NCI-H82 (cell line): ENCODE data around the gene PSMD9.
"Not testable (repeated sequence)": the region's sequence is repeated elsewhere in the genome, so short reads cannot be mapped to it uniquely, and the experiment has no call there.

Source experiments
- DNase-seq: peaks from one replicate; lab custom pipeline; 2025; lab: John Stamatoyannopoulos, UW

PSMD9 gene, protein sequence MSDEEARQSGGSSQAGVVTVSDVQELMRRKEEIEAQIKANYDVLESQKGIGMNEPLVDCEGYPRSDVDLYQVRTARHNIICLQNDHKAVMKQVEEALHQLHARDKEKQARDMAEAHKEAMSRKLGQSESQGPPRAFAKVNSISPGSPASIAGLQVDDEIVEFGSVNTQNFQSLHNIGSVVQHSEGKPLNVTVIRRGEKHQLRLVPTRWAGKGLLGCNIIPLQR

DNA sequence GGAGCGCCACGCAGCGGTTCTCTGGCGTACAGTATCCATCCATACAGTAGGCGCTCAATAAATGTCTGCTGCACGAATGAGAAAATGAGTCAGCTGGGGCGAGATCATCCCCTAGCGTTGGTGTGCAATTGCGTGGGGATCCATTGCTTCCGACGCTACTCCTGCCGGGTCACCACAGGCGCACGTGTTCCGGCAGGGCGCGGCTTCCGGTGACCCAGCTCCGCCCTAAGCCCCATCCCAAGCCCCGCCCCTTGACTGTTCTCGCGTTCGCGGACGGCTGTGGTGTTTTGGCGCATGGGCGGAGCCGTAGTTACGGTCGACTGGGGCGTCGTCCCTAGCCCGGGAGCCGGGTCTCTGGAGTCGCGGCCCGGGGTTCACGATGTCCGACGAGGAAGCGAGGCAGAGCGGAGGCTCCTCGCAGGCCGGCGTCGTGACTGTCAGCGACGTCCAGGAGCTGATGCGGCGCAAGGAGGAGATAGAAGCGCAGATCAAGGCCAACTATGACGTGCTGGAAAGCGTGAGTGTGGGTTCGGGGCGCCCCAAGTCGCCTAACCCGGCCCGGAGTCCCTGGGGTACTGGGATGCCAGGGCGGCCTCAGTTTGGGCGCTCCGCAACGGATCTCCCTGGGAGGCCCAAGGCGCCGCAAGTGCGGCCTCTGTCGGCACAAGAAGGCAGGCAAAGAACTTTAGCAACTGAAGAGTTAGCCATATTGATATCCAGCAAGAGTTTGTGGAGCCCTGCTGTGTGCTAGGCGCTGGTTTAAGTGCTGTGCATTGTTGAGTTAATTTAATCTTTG lies at the start of gene PSMD9:
PSMD9 (plus strand) TSS at position 313 of the 796 bp plus-strand sequence; CDS start at position 380, 67 bp downstream.
- peak; percentile 99 for DNase-seq

DNA sequence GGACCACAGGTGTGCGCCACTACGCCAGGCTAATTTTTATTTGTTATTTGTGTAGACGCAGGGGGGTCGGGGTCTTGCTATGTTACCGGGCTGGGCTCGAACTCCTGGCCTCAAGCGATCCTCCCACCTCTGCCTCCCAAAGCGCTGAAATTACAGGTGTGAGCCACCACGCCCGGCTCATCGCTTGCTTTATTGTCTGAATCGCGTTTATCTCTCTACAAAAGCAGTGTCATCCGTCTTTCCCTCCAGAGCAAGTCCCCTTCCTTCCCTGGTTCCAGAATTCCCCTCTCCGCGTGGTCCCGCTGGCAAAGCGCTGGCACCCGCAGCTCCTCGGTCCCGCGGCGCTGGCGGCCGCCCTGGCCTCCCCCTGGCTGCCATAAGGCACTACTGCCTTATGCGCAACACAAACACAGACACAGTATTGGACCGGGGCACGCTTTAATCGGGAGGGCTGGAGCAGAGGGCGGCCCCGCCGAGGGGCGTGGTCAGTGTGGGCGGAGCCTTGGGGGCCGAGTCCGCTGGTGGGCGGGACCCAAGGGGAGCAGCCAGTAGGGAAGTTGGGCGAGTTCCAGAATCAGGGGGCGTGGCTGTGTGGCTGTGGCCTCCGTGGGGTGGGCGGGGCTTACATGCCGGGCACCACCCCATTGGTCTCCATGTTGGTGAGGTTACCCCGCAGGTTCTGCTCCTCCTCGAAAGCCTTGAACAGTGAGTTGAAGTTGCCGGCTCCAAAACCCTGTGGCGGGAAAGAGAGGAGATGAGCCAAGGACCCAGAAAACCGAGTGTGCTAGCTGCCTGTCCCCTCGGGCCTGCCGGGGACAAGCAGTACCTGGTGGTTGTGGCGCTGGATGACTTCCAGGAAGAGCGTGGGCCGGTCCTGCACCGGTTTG lies 49.2 kb upstream of the PSMD9 start:
- peak; percentile 99 for DNase-seq

DNA sequence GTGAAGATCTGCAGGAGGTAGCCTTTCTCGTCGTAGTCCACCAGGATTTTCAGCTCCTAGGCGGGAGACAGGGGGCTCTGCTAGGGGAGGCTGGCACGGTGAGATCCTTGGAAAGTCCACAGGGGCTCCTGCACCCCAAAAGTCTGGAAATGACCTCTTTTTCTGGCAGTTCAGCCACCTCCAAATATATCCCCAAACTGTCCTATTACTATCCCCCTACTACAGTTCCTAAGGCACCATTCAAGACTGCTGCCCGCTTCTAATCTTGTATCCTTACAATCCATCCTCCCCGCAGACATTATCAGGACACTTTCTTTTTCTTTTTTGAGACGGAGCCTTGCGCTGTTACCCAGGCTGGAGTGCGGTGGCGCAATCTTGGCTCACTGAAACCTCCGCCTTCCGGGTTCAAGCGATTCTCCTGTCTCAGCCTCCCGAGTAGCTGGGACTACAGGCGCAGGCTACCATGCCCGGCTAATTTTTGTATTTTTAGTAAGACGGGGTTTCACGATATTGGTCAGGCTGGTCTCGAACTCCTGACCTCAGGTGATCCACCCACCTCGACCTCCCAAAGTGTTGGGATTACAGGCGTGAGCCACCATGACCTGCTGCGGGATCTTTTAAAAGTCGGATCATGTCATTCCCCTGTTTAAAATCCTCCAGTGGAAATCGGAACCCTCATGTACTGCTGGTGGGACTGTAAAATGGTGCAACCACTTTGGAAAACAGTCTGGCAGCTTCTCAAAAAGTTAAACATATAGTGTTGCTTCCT lies 48.4 kb upstream of the PSMD9 start:
- DNase-seq = no peak

DNA sequence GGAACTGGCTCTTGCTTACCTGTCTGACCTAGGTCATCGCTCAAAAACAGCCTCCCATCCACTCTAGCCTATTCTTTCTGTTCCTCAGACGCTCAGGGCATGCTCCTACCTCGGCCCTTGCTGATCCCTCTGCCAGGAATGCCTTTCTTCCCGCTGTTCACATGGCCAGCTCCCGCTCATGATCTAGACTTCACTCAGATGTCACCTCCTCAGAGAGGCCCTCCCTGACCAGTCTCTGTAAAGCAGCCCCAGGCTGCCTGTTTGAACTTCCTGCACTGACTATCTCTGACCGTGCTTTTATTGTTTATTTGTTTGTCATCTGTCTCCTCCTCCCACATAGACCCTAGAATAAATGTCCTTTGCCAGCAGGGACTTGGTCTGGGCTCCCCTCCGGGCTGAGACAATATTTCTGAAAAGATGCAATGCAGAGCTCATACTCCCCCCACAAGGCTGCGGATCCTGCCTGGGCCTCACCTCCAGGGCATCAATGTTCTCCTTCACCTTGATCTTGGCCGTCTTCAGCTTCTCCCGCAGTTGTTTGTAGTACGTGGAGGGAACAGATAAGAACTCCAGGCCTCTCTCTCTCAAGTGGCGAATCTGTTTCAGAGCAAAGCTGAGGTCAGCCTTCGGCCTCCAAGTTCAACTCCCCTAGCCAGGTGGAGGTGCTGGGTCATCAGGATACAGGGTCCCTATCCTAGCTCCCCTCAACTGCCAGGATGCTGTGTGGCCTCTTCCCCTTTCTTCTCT lies 45.2 kb upstream of the PSMD9 start:
- DNase-seq = no peak

DNA sequence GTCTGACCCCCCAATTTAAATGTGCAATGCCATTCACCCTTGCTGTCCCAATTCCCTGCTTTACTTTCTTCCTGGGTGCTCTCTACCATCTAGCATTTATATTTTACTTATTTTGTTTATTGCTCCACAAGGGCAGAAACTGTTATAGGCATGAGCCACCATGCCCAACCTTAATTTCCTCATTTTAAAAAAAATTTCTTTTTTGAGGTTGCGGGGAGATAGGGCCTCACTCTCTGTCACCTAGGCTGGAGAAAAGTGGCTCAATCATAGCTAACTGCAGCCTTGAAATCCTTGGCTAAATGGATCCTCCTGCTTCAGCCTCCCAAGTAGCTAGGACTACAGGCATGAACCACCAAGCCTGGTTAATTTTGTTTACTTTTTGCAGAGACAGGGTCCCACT lies 42.9 kb upstream of the PSMD9 start:
- DNase-seq = no peak

DNA sequence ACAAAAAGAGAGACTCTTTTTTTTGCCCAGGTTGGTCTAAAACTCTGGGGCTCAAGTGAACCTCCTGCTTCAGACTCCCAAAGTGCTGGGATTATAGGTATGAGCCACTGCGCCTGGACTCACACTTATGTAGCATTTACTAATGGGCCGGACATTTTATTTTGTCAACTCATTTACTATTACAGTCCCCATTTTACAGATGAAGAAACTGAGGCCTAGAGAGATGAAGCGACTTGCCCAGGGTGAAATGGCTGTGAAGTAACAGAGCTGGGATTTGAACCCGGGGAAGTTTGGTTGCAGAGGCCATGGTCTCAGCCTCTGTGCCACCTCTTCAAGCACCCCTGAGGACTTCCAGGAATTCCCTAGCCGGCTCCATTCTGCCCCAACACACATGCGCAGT lies 39.4 kb upstream of the PSMD9 start:
- DNase-seq = no peak

DNA sequence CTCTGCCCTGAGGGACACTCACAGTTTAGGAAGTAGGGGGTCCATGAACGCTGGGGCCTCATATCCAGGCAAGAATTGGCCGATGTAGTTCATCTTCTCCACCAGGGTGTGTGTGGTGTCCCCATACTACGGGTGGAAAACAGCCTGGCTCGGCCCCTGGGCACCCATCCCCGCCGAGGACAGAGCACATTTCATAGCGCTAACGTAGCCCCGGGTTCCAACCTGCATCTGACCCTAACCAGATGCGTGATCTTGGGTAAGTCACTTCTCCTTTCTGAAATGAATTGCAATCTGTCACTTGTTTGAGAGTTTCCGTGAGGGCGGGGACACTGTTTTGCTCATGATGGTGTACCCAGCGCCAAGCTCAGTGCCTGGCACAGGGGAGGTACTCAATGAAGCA lies 38.9 kb upstream of the PSMD9 start:
- no peak for DNase-seq

DNA sequence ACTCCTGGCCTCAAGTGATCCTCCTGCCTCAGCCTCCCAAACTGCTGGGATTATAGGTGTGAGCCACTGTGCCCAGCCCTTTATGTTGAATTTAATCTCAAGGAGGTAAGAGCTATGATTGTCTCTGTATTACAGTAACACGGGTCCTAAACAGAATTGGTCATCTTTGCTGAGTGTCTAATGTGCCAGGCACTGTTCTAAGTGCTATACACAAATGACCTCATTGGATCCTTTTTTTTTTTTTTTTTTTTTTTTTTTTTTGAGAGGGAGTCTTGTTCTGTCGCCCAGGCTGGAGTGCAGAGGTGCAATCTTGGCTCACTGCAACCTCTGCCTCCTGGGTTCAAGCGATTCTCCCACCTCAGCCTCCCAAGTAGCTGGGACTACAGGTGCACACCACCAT lies 36.2 kb upstream of the PSMD9 start:
- not testable (repeated sequence) for DNase-seq

DNA sequence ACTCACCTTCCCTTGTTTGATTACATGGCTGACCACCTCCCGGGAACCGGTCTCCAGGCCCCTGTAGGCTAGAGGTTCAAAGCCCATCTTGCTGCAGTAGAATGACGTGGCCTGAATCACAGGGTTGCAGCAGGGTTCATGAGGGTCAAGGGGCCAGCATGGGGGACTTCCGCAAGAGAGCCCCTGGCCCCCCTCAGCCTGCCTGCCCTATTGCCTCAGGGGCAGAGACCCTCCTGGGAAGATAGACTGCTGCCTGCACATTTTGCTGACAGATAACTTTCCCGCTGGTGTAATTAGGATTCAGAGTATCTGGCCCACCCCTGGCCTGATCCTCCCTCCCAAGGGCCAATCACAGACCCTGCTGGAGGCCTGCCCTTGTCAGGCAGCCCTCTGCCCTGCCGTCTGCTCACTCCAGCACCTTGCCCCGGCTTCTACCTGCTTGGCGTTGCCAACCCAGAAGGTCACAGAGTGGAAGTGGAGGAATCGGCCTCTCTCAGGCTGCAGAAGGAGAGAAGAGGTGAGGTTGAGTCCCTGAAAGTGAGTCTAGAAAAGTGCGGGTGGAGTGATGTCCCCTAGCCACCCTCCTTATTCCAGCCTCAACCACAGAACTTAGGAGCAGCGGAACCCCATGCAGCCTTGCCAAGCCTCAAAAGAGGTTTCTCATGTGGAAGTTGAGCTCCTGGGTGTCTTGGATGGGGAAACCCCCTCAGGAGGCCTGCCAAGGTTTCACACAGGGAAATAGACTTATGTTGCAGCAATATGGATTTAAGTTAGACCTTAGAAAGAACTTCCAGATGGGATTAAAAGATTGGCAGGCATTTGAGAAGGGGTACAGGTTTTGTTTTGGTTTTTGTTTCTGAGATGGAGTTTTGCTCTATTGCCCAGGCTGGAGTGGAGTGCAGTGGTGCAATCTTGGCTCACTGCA lies 31.0 kb upstream of the PSMD9 start:
- peak; percentile 37 for DNase-seq

DNA sequence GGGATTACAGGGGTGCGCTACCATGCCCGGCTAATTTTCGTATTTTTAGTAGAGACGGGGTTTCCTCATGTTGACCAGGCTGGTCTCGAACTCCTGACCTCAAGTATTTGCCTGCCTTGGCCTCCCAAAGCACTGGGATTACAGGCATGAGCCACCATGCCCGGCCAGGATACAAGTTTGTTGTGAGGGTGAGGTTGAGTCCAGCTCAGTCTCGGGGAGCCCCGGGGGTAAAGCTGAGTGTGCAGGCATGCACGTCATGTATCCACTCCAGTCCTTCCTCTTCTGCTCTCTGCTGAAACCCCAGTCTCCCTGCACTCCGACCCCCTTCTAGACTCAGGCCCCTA lies 30.3 kb upstream of the PSMD9 start:
- DNase-seq = no peak

DNA sequence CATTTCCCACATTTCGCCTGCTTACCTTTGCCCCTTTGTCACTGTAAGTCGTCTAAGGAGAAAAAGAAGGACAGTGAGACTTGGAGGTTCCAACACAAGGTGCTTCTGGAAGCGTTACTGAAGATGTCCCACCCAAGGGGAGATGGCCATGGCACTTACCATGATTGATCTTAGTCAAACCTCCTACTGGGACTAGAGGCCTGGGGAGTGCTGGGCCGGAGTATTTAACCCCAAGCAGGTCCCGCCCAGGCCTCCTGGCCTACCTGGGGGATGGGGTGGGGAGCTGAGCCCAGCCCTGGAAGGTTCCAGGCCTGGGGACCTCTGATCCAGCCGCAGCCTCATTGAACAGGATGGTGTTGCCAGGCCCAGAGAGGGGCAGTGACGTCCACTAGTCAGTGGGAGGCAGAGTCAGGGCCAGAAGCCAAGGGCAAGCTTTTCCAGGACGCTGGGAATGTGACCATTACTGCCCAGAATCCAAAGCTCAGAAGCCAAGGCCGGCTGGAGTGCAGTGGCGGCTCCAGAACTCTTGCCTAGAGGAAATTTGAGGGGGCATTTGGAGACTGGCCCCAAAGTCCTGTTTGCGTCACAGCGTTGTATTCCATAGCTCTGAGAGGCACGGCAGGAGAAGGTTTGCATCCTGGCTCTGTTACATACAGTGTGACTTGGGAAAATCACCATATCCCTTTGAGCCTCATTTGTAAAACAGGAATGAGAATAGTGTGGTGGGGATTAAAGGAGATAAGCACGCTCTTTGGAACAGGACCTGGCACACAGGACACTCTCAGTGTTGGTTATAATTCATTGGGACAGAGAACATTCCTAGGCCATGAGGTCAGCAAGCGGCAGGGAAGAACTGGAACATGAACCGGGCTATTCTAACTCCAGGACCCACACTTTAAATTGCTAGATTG lies 29.7 kb upstream of the PSMD9 start, which contains the start of gene HPD:
HPD (minus strand) TSS at position 198 of the 911 bp plus-strand sequence; CDS start at position 162, 36 bp downstream.
- no peak for DNase-seq

DNA sequence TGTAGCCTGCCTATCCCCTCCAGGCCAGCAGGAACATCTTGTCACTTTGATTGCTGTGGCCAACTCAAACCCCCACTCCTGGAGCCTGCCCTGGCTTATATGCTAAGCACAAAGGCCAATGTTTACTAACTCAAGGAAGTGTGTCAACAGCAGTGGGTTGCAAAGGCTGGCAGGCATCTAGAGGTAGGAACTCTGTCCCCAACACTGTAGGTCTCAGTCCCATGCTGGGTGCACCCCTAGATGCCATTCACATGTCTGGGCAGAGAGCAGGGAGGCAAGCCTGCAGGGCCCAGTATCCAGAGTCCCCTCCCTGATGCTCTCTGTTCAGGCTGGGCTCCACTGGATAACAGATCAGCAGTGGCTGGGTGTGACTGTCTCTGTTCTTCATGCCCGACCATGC lies 28.3 kb upstream of the PSMD9 start:
- DNase-seq = no peak

DNA sequence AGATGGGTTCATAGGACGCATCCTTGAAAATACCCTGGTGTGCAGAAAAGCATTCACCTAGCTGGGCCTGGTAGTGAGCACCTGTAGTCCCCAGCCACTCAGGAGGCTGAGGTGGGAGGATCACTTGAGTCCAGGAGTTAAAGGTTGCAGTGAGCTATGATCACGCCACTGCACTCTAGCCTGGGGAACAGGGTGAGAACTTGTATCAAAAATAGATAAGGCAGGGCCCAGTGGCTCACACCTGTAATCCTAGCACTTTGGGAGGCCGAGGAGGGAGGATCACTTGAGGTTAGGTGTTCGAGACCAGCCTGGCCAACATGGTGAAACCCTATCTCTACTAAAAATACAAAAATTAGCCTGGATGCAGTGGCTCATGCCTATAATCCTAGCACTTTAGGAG lies 27.9 kb upstream of the PSMD9 start:
- not testable (repeated sequence) for DNase-seq

DNA sequence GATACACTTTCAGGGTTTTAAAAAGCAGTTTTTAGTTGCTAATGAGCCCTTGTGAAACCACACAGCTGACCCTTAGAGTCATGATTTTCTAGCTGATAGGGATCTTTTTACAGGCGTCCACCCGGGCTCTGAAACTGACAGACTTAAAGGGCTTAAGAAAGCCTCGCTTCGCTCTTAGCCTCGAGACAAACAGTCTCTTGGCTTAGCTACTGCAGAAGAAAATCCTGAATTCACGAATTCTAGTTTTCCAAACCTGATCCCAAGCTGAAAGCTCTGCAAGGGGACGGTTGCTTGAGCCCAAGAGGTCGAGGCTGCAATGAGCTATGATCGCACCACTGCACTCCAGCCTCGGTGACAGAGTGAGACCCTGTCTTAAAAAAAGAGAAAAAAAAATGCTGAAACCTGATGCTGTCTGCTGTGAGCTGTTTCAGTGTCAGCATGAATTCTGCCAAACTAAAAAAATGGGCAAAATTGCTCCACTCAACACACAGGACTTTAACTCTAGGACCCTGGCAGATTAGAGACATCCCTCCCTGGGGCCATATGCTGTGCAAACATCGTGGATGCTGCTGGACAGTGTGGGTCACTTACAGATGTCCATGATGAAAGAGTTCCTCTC lies 26.8 kb upstream of the PSMD9 start:
- peak; percentile 61 for DNase-seq

DNA sequence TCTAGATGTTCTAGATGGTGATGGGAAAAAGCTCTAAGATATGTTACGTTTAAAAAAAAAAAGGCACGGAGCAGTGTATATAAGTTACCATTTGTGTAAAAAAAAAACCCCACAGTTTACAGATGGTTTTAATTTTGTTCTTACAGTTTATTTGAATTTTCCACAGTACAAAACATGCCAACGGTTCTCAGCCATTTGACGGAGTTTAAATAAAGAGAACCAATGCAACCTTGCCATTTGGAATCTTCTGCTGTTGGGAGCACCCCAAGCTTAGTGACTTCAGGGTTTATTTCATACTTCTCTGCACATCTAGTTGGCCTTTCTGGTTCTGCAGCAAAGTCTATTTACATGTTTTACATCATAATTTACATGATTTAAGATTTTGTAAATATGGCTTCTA lies 22.3 kb upstream of the PSMD9 start:
- DNase-seq = no peak

DNA sequence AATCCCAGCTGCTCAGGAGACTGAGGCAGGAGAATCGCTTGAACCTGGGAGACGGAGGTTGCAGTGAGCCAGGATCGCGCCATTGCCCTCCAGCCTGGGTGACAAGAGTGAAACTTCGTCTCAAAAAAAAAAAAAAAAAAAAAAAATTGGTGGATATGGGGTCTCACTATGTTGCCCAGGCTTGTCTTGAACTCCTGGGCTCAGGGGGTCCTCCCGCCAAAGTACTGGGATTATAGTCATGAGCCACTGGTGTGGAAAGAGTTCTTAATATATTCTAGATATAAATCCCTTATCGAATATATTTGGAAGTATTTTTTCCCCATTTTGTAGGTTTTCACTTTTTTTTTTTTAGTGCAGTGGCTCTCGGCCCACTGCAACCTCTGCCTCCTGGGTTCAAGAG lies 19.4 kb upstream of the PSMD9 start:
- not testable (repeated sequence) for DNase-seq

DNA sequence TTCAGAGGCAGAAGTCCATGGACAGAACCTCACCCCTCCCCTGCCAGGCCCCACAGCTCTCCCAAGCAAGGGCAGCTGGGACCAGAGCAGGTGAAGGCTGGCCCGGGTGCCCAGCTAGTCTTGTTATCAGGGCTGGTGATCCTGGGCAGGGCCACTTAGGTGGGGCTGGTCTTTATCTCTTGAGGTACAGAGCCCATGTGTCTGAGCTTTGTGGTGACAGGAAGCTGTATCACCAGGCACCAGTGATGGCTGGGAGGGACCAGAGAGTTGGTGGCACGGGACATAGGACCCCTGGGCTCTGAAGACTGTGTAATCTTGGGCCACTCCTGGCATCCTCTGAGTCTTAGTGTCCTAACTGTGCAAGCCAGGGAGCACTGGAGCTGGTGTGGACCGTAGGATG lies 17.1 kb upstream of the PSMD9 start:
- DNase-seq = no peak

DNA sequence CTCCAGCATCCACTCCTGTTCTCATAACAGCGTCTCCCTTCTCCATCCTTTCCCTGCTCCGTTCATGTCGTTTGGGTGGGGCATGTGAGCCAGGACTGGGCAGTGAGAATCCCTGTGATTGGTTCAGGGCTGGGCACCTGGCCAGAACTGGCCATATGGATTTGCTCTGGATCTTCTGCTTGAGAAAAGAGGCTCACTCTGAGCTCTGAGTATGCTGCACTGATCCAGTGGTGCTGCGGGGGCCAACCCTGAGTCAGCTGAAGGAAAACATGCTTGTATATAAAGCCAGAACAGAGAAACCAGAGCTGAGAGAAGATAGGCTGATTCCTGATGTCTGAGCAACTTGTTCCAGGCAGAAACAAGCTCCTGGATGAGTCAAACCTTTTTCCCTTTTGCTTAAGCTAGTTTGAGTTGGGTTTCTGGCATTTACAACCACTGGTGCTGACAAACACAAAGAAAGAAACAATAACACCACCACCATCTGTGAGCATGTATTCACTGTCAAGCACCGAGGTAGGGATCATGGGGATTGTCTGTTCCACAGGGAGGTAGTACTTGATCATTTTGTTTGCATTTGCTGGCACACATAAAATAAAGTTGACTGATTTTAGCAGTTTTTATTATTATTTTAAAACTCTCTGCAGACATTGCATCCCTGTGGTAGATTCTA lies 15.9 kb upstream of the PSMD9 start:
- DNase-seq = peak; percentile 90
